Non-pigmented ciliary epithelial cell (primary cell): ENCODE measurements around the gene C12orf57.

ENCODE experiments used
- DNase-seq: peaks from one replicate; pipeline ENCODE4 v3.0.0-alpha.2; 2010; ENCODE audit warnings: low read depth

C12orf57 gene

DNA sequence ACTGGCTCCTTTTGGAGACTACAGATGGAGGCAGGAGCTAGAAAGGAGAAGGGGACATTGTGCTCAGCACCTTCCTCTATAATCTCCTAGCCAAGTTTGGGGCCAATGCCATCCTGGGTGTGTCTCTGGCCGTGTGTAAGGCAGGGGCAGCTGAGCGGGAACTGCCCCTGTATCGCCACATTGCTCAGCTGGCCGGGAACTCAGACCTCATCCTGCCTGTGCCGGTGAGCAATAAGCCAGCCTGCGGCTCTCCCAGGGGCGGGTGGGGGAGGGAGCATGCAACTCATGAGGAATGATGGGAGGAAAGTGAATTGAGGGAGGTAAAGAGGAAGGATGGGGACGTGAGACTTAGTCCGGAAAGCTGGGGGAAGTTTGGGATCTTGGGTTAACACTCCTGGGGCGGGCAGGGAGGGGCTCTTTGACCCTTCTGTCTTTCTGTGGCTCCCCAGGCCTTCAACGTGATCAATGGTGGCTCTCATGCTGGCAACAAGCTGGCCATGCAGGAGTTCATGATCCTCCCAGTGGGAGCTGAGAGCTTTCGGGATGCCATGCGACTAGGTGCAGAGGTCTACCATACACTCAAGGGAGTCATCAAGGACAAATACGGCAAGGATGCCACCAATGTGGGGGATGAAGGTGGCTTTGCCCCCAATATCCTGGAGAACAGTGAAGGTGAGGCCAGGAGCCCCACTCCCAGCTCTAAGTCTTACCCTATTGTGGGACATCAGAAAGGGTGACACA lies 26.2 kb upstream of the C12orf57 start:
- DNase-seq = no peak

DNA sequence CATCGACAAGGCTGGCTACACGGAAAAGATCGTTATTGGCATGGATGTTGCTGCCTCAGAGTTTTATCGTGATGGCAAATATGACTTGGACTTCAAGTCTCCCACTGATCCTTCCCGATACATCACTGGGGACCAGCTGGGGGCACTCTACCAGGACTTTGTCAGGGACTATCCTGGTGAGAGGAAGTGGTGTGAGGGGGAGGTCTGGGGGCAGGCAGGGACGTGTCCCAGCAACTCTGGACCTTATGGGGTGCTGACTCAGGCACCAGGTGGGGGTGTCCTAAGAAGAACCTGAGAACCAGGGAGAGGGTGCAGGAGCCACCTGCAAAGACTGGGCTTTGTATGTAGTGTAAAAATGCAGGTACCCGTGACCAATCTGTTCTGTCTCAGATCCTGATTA lies 24.2 kb upstream of the C12orf57 start:
- no peak for DNase-seq

DNA sequence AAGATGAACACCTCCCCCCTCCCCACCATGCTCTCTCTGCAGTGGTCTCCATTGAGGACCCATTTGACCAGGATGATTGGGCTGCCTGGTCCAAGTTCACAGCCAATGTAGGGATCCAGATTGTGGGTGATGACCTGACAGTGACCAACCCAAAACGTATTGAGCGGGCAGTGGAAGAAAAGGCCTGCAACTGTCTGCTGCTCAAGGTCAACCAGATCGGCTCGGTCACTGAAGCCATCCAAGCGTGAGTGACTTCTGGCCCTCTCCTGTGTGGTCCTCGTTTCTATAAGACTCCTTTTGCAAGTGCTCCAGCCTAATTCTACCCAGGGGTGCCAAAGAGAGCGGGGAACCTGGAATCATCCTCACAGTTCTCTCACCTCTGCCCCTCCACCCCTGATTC lies 22.3 kb upstream of the C12orf57 start:
- no peak for DNase-seq

DNA sequence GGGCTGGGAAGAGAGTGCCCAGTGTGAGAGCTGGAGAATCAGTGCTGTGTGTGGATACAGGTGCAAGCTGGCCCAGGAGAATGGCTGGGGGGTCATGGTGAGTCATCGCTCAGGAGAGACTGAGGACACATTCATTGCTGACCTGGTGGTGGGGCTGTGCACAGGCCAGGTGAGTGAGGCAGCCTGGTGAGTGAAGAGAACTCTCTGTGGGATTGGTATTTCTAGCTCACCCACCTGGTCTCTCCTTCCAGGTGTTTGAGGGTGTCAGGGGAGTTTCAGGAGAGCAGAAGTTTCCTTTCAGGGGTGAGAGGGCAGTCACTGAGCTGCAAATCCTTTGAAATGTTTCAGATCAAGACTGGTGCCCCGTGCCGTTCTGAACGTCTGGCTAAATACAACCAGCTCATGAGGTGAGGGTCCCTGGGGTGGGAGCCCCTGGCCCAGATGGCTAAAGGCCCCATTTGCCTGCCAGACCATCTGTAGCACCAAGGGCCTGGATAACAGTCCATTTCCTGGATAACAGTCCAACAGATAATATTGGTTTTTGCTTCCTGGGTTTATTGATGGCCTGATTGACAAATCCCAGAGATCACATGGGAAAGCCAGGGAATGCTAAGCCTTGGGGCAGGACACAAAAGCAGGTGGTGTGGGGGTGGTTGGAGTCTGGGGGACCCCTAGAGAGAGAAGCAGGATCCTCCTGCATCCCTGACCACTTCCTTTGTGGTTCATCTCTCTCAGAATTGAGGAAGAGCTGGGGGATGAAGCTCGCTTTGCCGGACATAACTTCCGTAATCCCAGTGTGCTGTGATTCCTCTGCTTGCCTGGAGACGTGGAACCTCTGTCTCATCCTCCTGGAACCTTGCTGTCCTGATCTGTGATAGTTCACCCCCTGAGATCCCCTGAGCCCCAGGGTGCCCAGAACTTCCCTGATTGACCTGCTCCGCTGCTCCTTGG lies 21.6 kb upstream of the C12orf57 start:
- DNase-seq = no peak

DNA sequence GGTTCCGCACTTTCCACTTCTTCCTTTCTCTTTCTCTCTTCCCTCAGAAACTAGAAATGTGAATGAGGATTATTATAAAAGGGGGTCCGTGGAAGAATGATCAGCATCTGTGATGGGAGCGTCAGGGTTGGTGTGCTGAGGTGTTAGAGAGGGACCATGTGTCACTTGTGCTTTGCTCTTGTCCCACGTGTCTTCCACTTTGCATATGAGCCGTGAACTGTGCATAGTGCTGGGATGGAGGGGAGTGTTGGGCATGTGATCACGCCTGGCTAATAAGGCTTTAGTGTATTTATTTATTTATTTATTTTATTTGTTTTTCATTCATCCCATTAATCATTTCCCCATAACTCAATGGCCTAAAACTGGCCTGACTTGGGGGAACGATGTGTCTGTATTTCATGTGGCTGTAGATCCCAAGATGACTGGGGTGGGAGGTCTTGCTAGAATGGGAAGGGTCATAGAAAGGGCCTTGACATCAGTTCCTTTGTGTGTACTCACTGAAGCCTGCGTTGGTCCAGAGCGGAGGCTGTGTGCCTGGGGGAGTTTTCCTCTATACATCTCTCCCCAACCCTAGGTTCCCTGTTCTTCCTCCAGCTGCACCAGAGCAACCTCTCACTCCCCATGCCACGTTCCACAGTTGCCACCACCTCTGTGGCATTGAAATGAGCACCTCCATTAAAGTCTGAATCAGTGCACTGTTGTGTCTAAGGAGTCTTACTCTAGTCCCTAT lies 20.7 kb upstream of the C12orf57 start:
- DNase-seq = no peak

DNA sequence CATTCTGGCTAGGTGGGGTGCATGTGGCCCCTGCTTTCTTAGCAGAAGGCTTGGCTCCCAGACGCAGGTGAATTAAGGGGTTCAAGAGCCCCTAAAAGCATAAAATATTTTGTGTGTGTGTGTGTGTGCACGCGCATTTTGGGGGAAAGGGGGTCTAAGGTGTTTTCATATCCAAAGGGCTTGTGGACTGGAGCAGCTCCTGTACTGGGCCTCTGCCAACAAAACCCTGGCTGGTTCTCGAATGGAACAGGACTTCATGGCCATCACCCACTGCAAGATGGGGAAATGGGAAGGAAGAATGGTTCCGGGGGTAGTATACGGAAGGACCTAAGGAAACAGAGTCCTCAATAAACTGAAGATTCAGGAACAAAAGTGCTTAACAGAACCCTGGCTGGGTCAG lies 20.0 kb upstream of the C12orf57 start:
- DNase-seq = no peak

DNA sequence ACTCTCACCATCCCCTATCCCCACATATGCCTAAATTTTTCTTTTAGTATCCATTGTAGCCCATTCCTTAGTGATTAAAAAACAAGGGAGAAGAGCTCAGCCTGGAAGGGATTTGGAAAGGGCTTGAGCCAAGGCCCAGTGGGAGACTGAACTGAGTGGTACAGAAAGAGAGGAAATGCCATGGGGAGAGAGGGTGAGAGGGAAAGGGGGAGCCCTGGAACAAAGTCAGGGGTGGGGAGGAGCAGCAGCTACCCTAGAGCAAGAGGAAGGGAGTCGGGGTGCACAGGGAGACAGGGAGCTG lies 18.6 kb upstream of the C12orf57 start:
- DNase-seq = no peak

DNA sequence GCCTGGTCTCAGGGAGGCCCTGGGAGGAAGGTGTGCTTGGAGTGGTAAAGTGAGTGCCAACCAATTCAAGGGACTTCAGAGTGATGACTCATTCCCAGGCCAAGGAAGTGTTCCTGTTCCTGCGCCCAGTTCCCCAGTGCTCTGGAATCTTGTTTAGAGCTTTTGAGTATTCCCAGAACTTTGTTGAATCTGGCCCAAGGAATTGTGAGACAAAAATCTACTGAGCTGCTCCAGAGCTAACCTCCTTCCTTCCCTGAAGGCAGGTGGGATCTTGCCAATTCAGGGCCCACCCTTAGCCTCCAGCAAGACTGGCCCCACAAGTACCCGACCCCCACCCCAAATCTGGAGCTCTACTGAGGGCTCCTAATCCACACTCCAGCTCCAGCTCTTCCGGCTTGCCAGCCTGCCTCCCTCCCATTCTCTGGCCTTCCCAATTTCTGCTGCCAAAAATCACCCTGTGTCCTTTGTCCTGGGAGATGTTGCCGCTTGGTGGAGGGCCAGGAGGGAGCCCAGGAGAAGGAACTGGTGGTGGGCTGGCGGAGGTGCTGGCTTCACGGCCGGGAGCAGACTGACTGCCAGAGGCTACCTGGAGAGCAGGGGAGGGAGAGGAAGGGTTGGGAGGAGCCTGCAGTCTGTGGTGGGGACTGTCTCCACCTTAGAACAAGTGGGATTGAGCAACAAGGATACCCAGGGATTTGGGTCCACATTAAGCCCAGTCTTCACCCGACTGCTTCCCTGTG lies 18.1 kb upstream of the C12orf57 start:
- DNase-seq = no peak

DNA sequence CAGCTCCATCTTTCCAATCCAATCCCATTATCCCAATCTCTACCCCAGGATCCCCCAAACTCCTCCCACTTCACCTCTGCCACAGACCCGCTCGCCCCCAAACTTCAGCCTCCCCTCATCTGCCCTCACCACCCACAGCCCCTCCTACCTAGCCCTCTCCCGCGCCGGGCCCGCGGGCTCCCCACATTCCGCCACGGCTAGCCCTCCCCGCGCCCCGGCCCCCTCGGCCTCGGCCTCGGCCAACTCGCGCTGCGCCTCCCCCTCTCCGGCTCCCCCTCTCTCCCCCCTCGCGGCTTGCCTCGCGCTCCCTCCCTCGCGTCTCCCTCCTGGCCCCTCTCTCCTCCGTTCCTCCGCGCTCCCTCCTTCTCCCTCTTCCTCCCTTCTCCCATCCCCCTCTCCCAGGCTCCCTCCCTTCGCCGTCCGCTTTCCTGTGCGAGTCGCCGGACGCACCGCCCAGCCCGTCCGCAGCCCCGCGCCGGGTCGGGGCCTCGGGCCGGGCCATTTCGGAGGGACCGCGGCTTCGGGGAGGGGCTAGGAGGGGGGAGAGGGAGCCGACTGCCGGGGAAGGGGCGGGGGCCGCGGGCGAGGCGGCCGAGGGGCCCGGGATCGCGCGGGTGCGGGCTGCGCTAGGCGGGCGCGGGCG lies 16.3 kb upstream of the C12orf57 start, which contains the start of gene ATN1:
TSS of gene ATN1 (plus strand) at position 581 of the 643 bp plus-strand sequence. CDS start 6,043 bp downstream, outside the sequence.
- no peak for DNase-seq

DNA sequence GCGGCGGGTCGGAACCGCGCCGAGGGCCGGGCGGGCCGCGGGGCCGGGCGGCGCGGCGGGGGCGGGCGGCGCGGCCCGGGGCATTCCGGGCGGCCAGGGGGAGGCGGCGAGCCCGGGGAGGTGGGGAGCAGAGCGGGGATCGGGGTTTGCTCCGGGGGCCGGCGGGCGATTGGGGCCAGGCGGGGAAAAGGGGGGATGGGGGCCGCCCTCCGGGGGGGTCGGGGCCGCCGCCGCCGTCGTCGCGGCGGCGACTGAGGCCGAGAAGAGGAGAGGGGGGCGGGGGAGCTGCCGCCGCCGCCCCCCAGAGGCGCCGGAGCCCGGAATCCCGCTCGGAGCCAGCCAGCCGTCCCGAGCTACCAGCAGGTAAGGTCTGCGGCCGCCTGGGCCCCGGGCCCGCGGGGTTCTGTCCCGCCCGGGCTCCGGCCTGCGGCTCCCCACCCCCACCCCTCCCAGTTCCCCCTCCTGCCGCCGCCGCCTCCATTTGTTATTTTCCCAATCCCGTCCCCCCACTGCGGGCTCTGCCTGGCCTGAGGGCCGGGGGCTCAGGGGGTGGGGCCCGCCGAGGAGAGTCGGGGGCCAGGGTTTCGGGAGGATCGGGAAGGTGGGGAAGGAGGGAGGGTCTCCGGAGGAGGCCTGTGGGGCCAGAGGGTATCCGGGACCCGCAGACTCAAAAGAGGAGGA lies 15.7 kb upstream of the C12orf57 start:
- DNase-seq = no peak

DNA sequence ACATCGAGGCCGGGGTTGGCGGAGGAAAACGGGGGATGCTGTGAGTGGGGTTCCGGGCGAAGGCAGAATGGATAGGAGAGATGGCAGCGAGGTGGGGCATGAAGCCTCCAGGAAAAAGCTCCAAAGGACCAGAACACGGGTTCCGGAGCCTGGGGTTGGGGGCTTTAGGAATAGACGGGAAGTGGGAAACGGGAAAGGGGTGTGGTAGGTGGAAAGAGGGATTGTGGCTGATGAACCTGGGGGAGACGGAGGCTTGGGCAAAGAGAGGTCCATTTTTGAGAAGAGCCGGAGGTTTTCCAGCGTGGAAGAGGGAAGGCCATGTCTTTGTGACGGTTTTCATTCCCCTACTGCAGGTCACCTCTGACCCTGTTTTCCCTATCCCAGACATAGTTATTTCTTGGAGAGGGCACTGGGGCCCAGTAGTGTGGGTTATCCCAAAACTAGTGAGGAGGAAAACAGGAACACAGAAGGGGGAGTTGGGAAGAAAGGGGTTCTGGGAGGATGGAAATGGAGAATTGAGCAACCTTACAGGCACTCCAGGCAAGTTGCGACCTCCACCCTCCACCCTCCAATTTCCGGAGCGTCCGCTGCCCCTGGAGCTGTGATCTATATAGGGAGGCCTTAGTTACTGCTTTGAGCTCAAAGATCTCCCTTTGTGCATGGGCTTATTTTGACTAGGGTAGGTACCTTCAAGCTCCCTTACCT lies 15.0 kb upstream of the C12orf57 start:
- no peak for DNase-seq

DNA sequence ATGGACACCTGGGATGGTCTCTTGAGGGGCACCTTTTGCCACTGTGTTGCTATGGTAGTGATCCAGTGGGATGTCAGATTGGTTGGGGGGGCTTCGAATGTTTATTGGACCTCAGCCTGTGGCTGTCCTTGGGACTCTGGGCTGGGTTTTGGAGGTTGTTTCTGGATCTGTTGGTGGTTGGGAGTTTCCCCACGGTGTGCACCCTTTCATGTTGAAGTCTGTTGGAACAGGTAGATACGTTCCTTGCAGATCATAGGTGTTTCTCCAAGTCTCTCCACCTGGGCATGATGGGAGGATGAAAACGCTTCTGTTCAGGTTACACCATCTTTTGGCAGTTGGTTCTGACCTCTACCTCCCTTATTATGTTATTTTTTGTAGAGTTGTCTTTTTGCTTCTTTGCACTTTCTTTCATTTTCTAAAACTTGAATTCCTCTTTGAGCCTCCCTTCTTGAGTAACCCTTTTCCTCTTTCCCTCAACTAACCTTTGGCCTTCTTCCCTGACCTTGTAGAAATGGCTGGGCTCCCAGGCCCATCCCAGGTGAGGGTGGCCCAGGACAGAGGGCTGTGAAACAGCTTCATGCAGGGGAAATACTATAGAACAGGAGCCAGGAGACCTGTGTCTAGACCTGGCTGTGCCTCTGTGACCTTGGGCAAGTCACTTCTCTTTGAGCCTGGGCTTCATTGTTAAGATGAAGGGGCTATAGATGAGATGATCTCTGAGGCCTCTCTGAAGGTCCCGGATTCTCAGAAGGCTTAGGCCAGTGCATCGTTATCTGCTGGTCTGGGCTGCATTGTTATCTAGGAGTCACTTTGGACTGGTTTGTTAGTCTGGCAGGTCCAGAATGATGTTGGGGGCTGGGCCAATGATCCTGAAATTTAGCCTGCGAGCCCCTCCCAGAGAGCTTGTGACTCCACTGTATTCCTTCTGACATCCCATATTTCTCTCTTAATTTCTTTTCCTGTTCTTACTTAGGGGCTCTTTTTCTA lies 14.1 kb upstream of the C12orf57 start:
- no peak for DNase-seq

DNA sequence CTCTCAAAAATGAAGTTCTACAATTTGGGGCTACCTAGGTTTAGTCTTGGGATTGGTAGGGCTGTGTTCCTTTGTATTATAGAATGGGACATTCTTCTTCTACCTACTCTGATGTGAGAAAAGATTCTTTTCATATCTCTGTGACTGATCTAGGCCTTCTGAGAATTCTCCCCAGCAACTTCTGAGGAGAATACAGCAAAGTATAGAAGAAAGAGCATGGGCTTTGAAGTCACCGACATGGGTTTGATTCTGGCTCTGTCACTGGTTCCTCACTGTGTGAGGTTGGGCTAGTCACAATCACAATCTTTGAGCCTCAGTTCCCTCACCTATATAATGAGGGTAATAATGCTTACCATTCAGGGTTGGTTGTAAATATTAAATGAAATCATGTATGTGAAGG lies 11.1 kb upstream of the C12orf57 start:
- no peak for DNase-seq

DNA sequence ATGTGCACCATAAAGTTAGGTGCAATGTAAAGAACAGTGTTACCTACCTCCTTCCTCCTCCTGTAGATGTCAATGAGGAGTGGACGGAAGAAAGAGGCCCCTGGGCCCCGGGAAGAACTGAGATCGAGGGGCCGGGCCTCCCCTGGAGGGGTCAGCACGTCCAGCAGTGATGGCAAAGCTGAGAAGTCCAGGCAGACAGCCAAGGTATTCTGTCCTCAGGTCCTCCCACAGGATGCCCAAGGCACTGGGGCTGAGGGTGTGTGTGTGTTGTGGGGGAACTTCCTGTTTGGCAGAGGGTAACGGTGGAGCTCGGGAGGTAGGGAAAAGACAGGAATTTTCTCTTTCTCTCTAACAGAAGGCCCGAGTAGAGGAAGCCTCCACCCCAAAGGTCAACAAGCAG lies 9.7 kb upstream of the C12orf57 start:
- DNase-seq = no peak

DNA sequence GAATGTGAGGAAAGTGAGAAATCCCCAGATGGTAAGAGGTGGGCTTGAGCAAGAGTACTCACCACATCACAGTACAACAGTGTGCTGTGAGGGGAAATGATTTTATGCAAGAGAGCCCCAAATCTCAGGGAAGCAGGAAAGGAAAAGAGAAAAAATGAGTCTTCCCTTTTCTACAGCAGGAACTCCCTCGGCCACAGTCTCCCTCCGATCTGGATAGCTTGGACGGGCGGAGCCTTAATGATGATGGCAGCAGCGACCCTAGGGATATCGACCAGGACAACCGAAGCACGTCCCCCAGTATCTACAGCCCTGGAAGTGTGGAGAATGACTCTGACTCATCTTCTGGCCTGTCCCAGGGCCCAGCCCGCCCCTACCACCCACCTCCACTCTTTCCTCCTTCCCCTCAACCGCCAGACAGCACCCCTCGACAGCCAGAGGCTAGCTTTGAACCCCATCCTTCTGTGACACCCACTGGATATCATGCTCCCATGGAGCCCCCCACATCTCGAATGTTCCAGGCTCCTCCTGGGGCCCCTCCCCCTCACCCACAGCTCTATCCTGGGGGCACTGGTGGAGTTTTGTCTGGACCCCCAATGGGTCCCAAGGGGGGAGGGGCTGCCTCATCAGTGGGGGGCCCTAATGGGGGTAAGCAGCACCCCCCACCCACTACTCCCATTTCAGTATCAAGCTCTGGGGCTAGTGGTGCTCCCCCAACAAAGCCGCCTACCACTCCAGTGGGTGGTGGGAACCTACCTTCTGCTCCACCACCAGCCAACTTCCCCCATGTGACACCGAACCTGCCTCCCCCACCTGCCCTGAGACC lies 8.2 kb upstream of the C12orf57 start:
- DNase-seq = no peak

DNA sequence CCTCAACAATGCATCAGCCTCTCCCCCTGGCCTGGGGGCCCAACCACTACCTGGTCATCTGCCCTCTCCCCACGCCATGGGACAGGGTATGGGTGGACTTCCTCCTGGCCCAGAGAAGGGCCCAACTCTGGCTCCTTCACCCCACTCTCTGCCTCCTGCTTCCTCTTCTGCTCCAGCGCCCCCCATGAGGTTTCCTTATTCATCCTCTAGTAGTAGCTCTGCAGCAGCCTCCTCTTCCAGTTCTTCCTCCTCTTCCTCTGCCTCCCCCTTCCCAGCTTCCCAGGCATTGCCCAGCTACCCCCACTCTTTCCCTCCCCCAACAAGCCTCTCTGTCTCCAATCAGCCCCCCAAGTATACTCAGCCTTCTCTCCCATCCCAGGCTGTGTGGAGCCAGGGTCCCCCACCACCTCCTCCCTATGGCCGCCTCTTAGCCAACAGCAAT lies 7.6 kb upstream of the C12orf57 start:
- no peak for DNase-seq

DNA sequence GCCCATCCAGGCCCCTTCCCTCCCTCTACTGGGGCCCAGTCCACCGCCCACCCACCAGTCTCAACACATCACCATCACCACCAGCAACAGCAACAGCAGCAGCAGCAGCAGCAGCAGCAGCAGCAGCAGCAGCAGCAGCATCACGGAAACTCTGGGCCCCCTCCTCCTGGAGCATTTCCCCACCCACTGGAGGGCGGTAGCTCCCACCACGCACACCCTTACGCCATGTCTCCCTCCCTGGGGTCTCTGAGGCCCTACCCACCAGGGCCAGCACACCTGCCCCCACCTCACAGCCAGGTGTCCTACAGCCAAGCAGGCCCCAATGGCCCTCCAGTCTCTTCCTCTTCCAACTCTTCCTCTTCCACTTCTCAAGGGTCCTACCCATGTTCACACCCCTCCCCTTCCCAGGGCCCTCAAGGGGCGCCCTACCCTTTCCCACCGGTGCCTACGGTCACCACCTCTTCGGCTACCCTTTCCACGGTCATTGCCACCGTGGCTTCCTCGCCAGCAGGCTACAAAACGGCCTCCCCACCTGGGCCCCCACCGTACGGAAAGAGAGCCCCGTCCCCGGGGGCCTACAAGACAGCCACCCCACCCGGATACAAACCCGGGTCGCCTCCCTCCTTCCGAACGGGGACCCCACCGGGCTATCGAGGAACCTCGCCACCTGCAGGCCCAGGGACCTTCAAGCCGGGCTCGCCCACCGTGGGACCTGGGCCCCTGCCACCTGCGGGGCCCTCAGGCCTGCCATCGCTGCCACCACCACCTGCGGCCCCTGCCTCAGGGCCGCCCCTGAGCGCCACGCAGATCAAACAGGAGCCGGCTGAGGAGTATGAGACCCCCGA lies 7.0 kb upstream of the C12orf57 start:
- DNase-seq = no peak
